OCI-LY3 (cell line): ENCODE measurements around the gene AKAP12.
"Not testable (repeated sequence)": the region's sequence is repeated elsewhere in the genome, so short reads cannot be mapped to it uniquely, and the experiment has no call there.

ENCODE experiments used
- H2AFZ ChIP-seq: fragments of 200-600, 300-600 bp; shearing (Covaris generic); 2 replicates; pipeline ENCODE4 v1.6.0; 2014; ENCODE audit warnings: antibody characterized with exemption, low read depth, low read length
- H3K27ac ChIP-seq: fragments of 200-600, 300-600 bp; sonication (generic); 2 replicates; pipeline ENCODE4 v1.5.1; 2014; ENCODE audit warnings: mild to moderate bottlenecking, low read length, moderate library complexity, mixed read lengths
- H3K27me3 ChIP-seq: fragments of 200-600, 300-600 bp; sonication (generic); 2 replicates; pipeline ENCODE4 v1.6.1; 2014; ENCODE audit warnings: low read depth, low read length, mixed read lengths
- H3K36me3 ChIP-seq: fragments of 200-600, 300-600 bp; sonication (generic); replicated peaks from 2 replicates; pipeline ENCODE3; 2014; ENCODE audit warnings: low read depth, low read length, mixed read lengths
- H3K4me1 ChIP-seq: fragments of 300-600, 200-600 bp; sonication (generic); 2 replicates; pipeline ENCODE4 v1.6.1; 2014; ENCODE audit warnings: low read length, mixed read lengths
- H3K4me2 ChIP-seq: fragments of 200-600, 300-600 bp; sonication (generic); 2 replicates; pipeline ENCODE4 v1.6.1; 2014; ENCODE audit warnings: low read length, mixed read lengths
- H3K4me3 ChIP-seq: fragments of 300-600, 200-600 bp; sonication (generic); 2 replicates; pipeline ENCODE4 v1.5.1; 2014; ENCODE audit warnings: antibody characterized with exemption, mild to moderate bottlenecking, low read length, moderate library complexity
- H3K79me2 ChIP-seq: fragments of 300-600, 200-600 bp; shearing (Covaris generic); 2 replicates; pipeline ENCODE4 v1.6.1; 2014; ENCODE audit warnings: mild to moderate bottlenecking, low read length, mixed read lengths
- H3K9ac ChIP-seq: fragments of 300-600, 200-600 bp; shearing (Covaris generic); 2 replicates; pipeline ENCODE4 v1.6.0; 2014; ENCODE audit warnings: mild to moderate bottlenecking, low read length, moderate library complexity
- H3K9me3 ChIP-seq: fragments of 200-600, 300-600 bp; shearing (Covaris generic); 2 replicates; pipeline ENCODE4 v1.6.1; 2014; ENCODE audit warnings: low read length, mixed read lengths; ENCODE audit not compliant: insufficient read depth
- H4K20me1 ChIP-seq: fragments of 200-600, 300-600 bp; sonication (generic); 2 replicates; pipeline ENCODE4 v1.6.1; 2016; ENCODE audit warnings: low read length, mixed read lengths; ENCODE audit not compliant: insufficient read depth
- EZH2phosphoT487 ChIP-seq: fragments of 200-600 bp; shearing (Covaris generic); IDR thresholded peaks from 2 replicates; pipeline ENCODE4 v1.6.1; 2018; ENCODE audit warnings: antibody characterized with exemption, mixed run types, low read depth
- TF ChIP-seq, protein P1 (sequence below): fragments of 200-600, 300-600 bp; sonication (generic); IDR thresholded peaks from 2 replicates; pipeline ENCODE4 v1.5.1; 2014; ENCODE audit warnings: antibody characterized with exemption, low read length, low read depth

AKAP12 gene

DNA sequence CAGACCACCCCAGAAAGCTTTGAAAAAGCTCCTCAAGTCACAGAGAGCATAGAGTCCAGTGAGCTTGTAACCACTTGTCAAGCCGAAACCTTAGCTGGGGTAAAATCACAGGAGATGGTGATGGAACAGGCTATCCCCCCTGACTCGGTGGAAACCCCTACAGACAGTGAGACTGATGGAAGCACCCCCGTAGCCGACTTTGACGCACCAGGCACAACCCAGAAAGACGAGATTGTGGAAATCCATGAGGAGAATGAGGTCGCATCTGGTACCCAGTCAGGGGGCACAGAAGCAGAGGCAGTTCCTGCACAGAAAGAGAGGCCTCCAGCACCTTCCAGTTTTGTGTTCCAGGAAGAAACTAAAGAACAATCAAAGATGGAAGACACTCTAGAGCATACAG lies 112.0 kb downstream of the AKAP12 start:
- no peaks in the 10 kb centered on the region for H3K79me2 ChIP-seq
- H3K4me1 ChIP-seq, result no peaks in the 10 kb centered on the region
- no peak overlapping the region for H2AFZ ChIP-seq
- H3K27ac ChIP-seq, result no peak overlapping the region
- H3K9me3 ChIP-seq, result no peaks in the 10 kb centered on the region
- no peaks in the 10 kb centered on the region for H4K20me1 ChIP-seq
- no peak overlapping the region for H3K9ac ChIP-seq
- H3K27me3 ChIP-seq, result no peaks in the 10 kb centered on the region
- TF ChIP-seq, protein P1, sequence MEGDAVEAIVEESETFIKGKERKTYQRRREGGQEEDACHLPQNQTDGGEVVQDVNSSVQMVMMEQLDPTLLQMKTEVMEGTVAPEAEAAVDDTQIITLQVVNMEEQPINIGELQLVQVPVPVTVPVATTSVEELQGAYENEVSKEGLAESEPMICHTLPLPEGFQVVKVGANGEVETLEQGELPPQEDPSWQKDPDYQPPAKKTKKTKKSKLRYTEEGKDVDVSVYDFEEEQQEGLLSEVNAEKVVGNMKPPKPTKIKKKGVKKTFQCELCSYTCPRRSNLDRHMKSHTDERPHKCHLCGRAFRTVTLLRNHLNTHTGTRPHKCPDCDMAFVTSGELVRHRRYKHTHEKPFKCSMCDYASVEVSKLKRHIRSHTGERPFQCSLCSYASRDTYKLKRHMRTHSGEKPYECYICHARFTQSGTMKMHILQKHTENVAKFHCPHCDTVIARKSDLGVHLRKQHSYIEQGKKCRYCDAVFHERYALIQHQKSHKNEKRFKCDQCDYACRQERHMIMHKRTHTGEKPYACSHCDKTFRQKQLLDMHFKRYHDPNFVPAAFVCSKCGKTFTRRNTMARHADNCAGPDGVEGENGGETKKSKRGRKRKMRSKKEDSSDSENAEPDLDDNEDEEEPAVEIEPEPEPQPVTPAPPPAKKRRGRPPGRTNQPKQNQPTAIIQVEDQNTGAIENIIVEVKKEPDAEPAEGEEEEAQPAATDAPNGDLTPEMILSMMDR, result no peak
- TF ChIP-seq EZH2phosphoT487, result no peak
- H3K36me3 ChIP-seq, result peaks cover 5% of the 10 kb centered on the region
- no peak overlapping the region for H3K4me3 ChIP-seq
- H3K4me2 ChIP-seq, result no peak overlapping the region

DNA sequence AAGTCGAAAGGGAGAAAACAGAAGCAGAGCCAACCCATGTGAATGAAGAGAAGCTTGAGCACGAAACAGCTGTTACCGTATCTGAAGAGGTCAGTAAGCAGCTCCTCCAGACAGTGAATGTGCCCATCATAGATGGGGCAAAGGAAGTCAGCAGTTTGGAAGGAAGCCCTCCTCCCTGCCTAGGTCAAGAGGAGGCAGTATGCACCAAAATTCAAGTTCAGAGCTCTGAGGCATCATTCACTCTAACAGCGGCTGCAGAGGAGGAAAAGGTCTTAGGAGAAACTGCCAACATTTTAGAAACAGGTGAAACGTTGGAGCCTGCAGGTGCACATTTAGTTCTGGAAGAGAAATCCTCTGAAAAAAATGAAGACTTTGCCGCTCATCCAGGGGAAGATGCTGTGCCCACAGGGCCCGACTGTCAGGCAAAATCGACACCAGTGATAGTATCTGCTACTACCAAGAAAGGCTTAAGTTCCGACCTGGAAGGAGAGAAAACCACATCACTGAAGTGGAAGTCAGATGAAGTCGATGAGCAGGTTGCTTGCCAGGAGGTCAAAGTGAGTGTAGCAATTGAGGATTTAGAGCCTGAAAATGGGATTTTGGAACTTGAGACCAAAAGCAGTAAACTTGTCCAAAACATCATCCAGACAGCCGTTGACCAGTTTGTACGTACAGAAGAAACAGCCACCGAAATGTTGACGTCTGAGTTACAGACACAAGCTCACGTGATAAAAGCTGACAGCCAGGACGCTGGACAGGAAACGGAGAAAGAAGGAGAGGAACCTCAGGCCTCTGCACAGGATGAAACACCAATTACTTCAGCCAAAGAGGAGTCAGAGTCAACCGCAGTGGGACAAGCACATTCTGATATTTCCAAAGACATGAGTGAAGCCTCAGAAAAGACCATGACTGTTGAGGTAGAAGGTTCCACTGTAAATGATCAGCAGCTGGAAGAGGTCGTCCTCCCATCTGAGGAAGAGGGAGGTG lies 112.9 kb downstream of the AKAP12 start:
- no peak for TF ChIP-seq EZH2phosphoT487
- TF ChIP-seq, protein P1, result no peak
- no peaks in the 10 kb centered on the region for H4K20me1 ChIP-seq
- no peaks in the 10 kb centered on the region for H3K79me2 ChIP-seq
- H3K9ac ChIP-seq, result no peak overlapping the region
- H3K9me3 ChIP-seq, result no peaks in the 10 kb centered on the region
- peaks cover 6% of the 10 kb centered on the region for H3K36me3 ChIP-seq
- no peaks in the 10 kb centered on the region for H3K4me1 ChIP-seq
- no peak overlapping the region for H3K4me3 ChIP-seq
- H3K27me3 ChIP-seq, result no peaks in the 10 kb centered on the region
- H3K4me2 ChIP-seq, result no peak overlapping the region
- no peak overlapping the region for H2AFZ ChIP-seq
- H3K27ac ChIP-seq, result no peak overlapping the region

DNA sequence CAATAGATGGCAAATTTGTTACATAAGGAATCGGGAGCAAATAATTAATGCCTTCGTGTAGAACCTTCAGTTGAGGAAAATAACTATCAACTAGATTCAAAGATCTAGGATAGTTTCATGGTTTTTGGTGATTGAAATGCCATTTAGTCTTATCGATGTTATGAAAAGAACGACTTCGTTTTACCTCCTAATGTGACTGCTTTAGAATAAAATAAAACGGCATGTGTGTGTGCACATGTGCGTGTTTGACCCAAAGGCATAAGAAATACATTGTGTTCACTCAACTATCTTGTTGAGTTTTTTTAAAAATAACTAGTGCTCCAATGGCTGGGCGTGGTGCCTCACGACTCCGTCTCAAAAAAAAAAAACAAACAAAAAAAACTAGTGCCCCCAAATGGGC lies 114.0 kb downstream of the AKAP12 start:
- Histone ChIP-seq H3K9me3 (no peaks in the 10 kb centered on the region), H3K36me3 (peaks cover 6% of the 10 kb centered on the region), H4K20me1 (no peaks in the 10 kb centered on the region), H3K79me2 (no peaks in the 10 kb centered on the region), H2AFZ (no peak overlapping the region), H3K27ac (no peak overlapping the region), H3K27me3 (no peaks in the 10 kb centered on the region), H3K4me1 (no peaks in the 10 kb centered on the region), H3K9ac (no peak overlapping the region), H3K4me3 (no peak overlapping the region), H3K4me2 (no peak overlapping the region)
- TF ChIP-seq EZH2phosphoT487, result no peak
- TF ChIP-seq, protein P1, result no peak

DNA sequence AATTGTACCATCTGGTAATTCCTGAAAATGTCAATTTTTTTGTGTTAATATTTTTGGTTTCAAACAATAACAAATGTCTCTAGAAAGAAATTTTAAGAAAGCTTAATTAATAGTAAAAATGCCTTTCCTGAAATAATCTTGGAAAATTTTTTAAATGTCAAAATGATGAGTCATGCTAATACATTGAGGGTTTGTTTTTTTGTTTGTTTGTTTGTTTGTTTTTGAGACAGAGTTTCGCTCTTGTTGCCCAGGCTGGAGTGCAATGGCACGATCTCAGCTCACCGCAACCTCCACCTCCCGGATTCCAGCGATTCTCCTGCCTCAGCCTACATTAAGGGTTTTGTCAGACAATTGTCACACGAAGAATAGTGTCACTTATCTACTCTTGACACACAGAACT lies 117.2 kb downstream of the AKAP12 start:
- H3K4me2 ChIP-seq, H3K9me3 ChIP-seq, H4K20me1 ChIP-seq, H3K4me1 ChIP-seq, H3K36me3 ChIP-seq, H3K9ac ChIP-seq, H3K27me3 ChIP-seq, H3K79me2 ChIP-seq, H3K4me3 ChIP-seq, H2AFZ ChIP-seq, H3K27ac ChIP-seq: not testable (repeated sequence)
